ENCODE data around the gene RTKN2.

- no peak for TF ChIP-seq MYNN (IDR thresholded peaks at IDR 0.05)
- TF ChIP-seq MYNN (CRISPR knock-in tag; IDR thresholded peaks at IDR 0.05): no peak
- no peak for TF ChIP-seq CBFA2T2 (conservative IDR thresholded peaks at IDR 0.05)
- TF ChIP-seq TCFL5 (CRISPR knock-in tag; conservative IDR thresholded peaks at IDR 0.05): no peak
- no peak for TF ChIP-seq POU5F1 (IDR thresholded peaks at IDR 0.05; ENCODE audit: borderline replicate concordance, low read depth, low read length, partially characterized antibody)
- no peak for TF ChIP-seq MAFK (IDR thresholded peaks at IDR 0.05; ENCODE audit: low read length)
- TF ChIP-seq CTCF (IDR thresholded peaks at IDR 0.05 in 2 of 3, conservative IDR thresholded peaks at IDR 0.05 in 1 of 3; ENCODE audit: insufficient read depth in 2 of 3, low read depth in 1 of 3, low read length in 3 of 3): no peak
- no peak for TF ChIP-seq EP300 (IDR thresholded peaks at IDR 0.05; ENCODE audit: low read length)
Observed at GRCh38 chr10:62217683-62218082, 51.0 kb downstream of the RTKN2 start.

Data from K562 (cell line).